Stimulated activated CD4-positive, alpha-beta T cell treated with anti-CD3 and anti-CD28 coated beads, Interleukin-15, amount 100 ng/mL, for 48 hours (primary cell): Measurements from ENCODE around the gene CEBPG.

Experiments
- DNase-seq, 2 donors: peaks; one replicate each; pipeline ENCODE4 v3.0.0-alpha.2; 2020; ENCODE audit warnings: low read depth in 2 of 2

Gene CEBPG

DNA sequence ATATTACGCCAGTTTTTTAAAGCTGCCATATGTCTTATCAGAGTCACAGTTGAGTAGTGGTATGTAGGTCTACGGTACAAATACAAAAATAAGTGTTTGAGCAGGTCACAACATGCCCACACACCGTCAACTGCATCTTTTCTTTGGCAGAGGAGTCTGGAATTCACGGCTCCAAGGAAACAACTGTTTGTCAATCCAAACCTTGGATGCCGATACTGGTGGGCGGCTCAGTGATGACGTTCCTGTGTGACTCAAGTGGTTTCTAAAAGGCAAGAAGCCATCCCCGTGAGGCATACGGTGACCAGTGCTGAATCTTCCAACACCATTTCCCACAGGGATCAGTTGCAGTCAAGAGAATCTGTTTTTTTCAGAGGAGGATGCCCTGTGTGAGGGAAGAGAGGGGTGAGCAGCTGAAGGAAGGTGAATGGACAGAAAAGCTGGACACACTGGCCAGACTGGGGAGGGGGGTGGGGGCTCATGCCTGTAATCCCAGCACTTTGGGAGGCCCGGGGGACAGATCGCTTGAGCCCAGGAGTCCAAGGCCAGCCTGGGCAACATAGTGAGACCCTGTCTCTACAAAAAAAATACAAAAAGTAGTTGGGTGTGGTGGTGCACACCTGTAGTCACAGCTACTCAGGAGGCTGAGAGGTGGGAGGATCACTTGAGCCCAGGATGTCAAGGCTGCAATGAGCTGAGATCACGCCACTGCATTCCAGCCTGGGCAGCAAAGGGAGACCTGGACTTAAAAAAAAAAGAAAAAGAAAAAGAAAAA, 22.8 kb upstream of the CEBPG start:
- DNase-seq, result no peak

DNA sequence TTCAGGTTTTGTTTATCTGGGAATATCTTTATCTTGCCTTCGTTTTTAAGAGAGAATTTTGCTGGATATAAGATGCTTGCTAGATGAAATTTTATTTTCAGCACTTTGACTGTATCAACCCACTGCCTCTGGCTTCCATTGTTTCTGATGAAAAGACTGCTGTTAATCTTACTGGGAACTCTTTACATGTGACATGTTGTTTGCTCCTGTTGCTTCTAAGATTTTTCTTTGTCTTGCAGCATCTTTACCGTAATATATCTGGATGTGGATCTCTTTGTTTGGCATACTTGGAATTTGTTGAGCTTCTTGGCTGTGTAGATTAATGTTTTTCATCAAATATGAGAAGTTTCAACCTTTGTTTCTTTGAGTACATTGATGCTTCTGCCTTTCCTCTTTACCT, 18.0 kb upstream of the CEBPG start:
- no peak for DNase-seq

DNA sequence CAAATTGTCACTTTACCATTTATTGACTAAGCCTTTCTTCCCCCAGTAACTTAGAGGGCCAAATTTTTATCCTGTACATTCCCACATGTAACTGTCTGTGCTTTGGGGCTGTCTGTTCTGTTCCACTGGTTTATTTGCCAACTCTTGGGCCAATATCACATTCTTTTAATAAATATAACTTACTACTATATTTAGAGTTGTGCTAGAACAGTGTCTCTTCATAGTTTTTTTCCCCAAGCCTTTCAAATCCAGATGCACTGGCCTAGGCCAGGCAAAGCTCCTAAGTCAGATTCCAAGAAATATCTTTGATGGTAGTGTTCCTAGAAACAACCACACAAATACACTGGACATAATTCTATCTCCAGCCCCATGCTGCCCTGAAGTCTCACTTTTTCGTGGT, 16.0 kb upstream of the CEBPG start:
- DNase-seq, result no peak

DNA sequence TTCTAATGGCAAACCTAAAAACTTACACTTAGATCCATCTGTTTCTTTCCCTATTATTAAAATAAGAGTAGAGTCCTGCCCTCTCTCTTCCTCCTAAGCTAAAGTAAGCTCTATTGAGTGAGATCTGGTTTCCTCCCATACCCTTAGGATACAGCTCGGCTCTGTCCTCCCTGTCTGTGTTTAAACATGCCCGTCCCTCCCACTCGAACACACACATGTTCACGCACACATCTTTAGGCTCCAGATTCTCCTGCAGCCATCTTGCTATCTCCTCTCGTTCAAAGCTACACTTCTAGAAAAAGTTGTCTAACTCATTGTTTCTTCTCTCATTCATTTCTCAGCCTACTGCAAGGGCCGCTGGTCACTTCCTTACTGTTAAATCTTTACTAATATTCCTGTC, 15.1 kb upstream of the CEBPG start:
- no peak for DNase-seq

DNA sequence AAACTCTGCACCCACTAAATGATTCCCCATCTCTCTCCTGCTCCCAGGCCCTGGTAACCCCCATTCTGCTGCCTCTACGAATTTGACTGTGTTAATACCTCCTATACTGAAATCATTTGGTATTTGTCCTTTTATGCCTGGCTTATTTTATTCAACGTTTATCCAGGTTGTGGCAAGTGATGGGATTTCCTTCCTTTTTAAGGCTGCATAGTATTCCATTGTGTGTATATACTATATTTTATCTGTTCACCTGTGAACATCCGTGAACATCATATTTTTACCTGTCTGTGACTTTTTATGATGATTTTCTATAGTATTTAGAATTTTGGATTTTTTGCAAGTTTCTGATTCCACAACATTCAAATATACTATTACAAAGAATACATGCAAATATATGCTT, 13.9 kb upstream of the CEBPG start:
- DNase-seq, result no peak

DNA sequence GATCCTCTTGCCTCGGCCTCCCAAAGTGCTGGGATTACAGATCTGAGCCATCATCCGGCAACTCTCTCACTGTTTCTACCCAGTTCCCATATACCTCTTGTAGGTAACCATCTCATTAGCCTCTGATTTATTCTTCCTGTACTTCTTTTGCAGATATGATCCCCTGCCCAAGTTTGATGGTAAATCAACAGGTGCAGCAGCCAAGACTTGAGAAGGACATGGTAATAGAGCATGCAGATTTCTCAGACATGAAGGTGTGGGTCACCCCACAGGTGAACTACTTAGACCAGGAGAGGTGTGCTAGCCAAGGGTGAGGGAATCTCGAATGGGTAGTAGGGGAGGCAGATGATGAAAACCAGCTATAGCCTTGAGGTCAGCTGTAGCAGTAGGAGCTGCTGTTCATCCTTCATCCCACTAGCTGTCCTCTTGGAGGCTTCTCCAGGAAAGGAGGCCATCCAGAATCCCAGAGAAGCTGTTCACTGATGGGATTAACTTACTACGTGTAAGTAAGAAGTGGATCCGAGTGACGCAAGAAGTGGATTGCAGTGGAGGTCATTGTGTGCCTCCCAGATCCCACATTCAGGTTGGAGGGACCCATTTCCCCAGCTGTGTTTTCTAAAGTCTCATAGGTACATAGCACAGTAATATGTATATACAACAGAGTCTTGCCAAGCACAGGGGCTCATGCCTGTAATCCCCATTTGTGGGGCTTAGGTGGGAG, 10.8 kb upstream of the CEBPG start:
- DNase-seq, result no peak

DNA sequence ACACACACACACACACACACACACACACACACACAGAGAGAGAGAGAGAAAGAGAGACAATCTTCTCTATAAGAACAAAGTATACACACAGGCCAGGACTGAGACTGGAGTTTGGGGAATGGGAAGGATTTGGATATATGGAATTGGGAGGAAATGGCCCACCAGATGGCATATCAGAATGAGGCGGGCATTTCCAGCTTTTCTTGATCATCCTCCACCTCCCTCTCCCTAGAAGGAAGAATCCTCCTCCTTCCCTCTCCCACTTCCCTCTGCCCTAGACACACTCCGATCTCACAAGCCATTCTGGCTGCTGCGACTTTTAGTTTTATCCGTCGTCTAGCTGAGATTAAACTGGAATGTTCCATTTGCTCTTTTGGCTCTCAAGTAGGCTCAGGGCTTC, 10.0 kb upstream of the CEBPG start:
- DNase-seq, result no peak

DNA sequence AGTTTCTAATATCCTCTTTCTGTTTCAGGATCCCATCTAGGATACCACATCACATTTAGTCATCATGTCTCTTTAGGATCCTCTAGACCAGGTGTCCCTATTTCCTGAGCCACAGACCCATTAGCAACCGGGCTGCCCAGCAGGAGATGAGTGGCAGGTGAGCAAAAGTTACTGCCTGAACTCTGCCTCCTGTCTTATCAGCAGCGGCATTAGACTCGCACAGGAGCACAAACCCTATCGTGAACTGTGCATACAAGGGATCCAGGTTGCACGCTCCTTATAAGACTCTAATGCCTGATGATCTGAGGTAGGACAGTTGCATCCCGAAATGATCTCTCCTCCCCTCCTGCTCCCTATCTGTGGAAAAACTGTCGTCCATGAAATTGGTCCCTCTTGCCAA, 7.8 kb upstream of the CEBPG start:
- DNase-seq, result no peak

DNA sequence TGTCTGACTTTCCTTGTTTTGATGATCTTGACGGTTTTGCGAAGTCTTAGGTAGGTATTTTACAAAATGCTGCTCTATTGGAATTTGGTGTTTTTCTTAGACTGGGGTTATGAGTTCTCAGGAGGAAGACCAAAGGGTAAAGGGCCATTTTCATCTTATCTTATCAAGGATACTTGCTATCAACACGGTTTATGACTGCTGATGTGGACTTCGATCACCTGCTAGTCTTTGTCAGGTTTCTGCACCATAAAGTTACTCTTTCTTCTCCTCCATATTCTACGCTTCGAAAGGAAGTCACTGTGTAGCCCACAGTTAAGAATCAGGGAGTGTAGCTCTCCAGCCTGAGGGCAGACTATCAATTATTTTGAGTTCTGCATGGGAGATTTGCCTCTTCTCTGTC, 7.4 kb upstream of the CEBPG start:
- DNase-seq, result no peak

DNA sequence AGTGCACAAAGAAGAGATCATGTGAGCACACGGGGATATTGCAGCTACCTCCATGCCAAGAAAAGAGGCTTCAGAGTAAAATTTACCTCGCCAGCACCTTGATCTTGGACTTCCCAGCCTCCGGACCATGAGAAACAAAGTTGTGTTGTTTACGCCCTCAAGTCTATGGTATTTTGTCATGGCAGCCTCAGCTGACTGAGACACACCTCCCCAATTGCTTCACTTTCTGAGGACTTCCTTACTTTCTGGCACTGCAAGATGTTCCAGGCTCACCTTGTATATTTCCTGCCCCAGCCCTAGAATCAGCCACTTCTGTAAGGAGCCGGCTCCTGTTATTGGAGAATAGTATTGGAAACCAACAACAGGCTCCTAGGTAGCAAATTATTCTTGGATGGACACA, 6.6 kb upstream of the CEBPG start:
- no peak for DNase-seq

DNA sequence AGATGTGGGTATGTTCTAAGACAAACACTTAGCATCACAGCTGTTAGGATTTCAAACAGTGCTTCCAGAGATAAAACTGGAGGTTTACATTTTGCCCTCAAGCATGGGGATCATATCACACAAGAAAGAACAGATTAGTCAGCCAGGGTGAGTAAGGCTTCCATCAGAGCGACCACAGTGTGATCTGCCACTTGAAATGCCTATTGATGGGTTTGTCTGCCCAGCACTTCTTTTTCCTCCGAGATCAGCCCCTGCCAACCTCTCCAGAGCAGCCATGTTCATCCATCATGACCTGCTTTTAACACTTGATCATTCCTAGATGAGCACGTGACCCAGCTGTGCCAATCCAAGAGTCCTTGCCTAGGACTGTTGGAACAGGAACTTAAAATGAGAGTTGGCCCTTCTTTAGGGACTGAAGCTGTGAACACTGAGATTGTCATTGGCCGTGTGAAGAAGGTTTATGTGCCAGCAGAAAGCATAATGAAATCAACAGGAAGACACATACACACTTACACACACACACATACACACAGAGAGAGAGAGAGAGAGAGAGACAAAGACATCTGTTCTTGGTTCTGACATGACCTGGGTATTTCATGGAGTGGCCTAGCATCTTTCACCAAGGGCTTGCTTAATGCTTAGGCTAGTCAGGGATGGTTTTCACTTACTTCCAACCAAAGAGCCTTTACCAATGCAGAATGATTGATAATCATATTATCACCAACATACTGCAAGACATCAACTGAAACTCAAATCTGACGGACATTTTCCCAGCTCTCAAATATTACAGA, 5.2 kb upstream of the CEBPG start:
- no peak for DNase-seq

DNA sequence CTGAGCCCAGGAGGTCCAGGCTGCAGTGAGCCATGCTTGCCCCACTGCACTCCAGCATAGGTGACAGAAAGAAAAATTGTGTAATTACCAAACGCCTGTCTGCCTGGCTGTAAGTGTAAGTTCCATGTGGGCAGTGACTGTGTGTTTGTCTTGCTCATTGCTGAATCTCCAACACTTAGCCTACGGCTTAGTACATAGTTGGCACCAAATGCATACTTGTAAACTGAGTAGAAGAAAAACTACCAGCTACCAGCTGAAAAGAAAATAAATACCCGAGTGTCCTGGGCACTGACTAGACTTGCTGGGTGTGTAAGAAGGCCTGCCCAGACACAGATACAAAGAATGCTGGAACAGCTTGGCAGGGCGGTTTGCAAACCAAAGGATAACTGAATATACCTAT, 2.7 kb upstream of the CEBPG start:
- DNase-seq, result no peak

DNA sequence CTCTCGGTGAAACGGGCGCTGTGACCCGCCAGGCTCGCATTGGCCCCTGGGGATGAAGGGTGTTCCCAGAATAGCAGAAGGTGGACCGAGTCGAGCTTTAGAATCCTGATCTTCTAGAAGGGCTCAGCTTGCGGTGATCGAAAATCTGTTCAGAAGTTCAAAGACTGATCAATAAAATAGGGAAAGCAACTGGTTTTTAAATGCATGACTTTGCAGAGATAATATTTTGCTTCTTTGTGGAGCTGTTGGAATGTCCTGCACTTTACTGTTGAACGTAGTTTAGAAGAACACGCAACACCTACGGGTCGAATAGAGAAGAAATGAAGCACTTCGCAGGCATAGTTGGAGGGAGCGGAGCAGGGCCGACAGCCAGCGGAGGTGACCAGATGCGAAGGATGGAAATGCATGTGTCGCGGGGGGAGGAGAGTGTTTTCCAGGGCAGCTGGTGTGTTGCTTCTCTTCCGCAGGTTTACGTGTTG, 766 bp downstream of the CEBPG start:
- DNase-seq, result no peak

DNA sequence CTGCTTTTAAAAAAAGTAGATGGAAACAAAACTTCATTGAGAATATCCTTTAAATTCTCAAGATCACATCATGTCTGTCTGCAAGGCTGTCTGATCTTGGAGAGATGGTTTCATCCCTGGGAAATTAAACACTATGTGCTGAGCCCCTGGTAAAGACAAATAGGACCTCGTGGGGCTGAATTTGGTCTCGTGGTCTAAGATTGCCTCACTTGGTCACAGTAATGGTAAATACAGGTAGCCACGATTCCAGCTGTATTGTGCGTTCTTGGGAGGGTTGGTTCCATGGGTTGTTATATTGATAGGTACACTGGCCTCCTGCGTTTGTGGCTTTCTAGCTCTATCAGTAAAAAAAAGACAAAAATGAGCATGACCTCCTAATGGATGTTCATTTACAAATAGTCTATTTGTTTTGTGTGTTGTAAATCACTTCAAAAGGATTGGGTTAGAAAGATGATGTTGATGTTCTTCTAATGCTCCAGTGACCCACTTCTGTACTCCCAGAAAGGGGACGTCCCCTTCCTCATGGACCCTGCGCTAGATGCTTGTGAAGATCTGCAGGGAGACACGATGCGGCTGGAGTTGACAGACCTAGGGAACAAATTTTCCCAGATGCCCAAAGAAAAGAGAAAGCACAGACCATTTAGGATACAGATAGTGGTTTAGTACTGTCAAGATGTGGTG, 1.8 kb downstream of the CEBPG start:
- DNase-seq, result no peak

DNA sequence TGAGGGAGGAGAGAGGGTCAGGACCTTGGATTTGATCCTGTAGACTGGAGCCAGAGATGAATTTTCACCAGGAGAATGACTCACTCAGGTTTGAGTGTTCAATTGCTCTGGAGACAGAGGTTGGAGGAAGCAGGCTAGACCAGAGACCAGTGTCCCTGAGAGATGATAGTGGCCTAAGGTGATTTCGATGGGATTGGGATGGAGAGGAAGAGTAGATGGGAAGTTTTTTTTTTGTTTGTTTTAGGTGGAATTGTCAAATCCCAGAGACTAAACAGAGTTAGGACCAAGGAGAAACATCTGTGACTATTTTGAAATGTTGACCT, 2.3 kb downstream of the CEBPG start:
- DNase-seq, result no peak

DNA sequence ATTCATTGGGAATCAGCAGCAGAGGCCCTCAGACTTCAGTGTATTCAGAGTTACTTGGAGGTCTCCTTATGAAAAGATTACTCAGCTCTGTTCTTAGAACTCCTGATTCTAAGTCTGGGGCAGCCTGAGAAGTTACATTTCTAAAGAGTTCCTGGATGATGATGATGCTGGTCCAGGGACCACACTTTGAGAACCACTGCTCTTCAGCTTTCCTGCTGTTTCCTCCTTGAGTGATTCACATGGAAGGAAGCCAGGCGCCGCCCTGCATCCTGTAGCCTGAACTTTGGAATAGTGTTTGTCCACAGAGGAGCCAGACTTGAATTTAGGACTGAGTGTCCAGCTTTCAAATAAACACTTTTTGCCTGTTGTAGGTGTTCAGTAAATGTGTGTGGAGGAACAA, 2.9 kb downstream of the CEBPG start:
- DNase-seq, result no peak

DNA sequence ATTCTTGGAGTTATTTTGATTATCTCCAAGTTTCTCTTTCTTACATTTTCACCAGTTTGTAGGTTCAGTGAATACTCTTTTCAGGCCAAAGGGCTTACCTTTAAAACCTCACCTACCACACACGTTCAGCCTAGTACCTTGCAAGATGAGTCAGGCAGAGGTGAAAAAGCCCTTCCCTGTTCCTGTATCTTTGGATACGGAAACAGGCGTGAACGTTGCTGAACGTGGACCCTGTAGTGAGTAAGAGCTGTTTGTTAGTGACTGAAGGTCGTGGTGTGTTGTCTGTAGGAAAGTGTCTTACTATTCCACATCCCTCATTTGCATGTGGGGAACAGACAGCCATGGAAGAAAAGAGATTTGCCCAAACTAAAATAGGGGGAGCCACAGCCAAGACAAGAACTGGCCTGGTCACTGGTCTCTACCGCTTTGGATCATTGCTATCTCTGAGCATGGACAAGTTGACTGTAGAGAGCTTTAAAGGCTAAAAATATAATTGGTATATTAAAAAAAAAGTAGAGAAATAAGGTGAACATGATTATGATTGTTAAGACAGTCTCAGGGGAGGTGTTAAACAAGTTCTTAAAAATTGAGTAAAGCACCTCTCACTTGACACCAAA, 3.5 kb downstream of the CEBPG start:
- DNase-seq, result no peak

DNA sequence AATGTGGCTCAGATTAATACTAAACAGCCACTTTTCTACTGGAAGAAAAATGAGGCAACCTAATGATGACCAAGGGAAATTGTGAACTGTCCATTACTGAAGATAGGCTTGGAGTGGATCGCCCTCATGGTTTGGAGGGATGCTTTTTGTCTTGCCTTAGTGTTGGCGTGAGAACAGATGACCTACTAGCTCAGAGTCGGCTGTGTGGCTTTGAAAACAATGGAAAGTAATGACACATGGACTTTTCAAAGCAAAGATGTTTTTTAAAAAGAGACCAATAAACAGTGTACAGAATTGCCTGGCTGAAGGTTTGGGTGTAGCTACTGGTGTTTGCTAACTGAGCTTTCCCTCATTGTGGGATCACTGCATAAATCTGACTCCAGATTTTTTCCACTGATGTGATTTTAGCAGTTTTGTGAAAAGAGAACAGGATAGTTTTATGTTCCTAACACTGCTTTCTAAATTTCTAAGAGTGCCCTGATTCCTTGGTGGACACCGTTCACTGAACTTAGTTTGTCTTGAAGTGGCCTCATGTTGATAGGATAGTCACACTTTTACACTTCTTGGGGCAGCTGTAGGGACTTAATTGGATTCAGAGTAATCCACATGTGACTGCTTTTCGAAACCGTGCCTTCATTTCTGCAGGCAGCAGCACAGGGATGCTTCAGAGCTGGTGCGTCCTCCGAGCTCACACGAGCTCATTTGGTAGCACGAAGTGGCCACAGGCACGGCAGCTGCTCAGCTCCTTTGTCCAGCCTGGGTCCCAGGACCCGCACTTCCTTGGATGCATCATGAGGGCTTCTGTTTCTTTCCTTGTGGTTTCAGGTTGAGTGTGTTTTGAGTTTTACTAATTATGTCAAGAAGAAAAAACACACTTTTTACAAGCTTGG, 4.3 kb downstream of the CEBPG start:
- DNase-seq, result no peak

DNA sequence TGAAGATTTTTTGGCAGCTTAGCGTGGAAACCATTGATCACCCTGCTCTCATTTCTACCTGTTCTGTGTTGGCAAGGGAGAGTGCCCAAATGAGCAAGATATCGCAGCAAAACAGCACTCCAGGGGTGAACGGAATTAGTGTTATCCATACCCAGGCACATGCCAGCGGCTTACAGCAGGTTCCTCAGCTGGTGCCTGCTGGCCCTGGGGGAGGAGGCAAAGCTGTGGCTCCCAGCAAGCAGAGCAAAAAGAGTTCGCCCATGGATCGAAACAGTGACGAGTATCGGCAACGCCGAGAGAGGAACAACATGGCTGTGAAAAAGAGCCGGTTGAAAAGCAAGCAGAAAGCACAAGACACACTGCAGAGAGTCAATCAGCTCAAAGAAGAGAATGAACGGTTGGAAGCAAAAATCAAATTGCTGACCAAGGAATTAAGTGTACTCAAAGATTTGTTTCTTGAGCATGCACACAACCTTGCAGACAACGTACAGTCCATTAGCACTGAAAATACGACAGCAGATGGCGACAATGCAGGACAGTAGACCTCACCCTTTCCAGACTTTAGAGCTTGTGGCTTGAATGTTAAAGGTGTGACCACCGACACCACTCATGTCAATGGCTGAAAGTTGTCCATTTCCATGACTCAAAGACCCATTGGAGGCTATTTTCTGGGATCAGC, 5.8 kb downstream of the CEBPG start:
- no peak for DNase-seq

DNA sequence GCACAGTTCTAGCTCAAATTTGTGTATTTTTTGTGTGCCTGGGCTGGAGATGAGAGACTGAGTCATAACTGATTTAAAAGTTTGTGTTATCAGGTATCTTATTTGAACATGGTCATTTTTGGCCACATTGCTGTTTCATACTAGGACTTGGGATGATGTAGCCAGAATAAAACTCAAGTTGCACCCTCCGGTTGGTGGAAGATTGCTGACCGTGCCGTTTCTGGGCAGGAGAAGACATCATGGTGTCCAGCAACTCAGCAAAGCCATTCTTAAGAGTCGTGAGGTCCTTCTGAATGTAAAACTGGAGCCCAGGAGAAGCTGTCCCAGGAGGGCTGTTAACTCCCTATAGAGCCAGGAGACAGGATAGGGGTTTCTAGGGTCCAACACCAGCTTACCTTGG, 7.6 kb downstream of the CEBPG start:
- DNase-seq, result no peak
